Lower lobe of right lung (tissue), 2 donors: ENCODE results near the gene TMEM54. TPM values are rescaled to one million over a fixed set of nuclear protein-coding genes. Genes with fewer than 3 reads are reported as not detected.

Source experiments
- ATAC-seq, 2 donors: fragments of 200-7000 bp; cut with Tn5 transposase; one replicate each; pipeline ENCODE4 v1.9.1; 2020 to 2022; ENCODE audit warnings: mild to moderate bottlenecking in 2 of 2, moderate library complexity in 2 of 2
- DNase-seq: peaks from one replicate; pipeline ENCODE4 v3.0.0-alpha.2; 2020
- H3K27ac ChIP-seq: fragments of 200-600 bp; one replicate; pipeline ENCODE4 v1.8.0; 2022
- H3K27me3 ChIP-seq: fragments of 200-600 bp; one replicate; pipeline ENCODE4 v1.8.0; 2022; ENCODE audit warnings: low read depth
- H3K36me3 ChIP-seq: fragments of 200-600 bp; one replicate; pipeline ENCODE4 v1.8.0; 2022; ENCODE audit warnings: mild to moderate bottlenecking
- H3K4me1 ChIP-seq: fragments of 200-600 bp; one replicate; pipeline ENCODE4 v1.8.0; 2022
- H3K4me3 ChIP-seq: fragments of 200-600 bp; one replicate; pipeline ENCODE4 v1.8.0; 2022; ENCODE audit warnings: mild to moderate bottlenecking
- H3K9me3 ChIP-seq: fragments of 200-600 bp; one replicate; pipeline ENCODE4 v1.8.0; 2022
- CTCF ChIP-seq: fragments of 200-600 bp; IDR thresholded peaks from one replicate; pipeline ENCODE4 v1.8.0; 2022; ENCODE audit warnings: antibody characterized with exemption, mild to moderate bottlenecking
- intact Hi-C: fragments of 100-400 bp; cut with DNase I; formaldehyde crosslinking; loops from one replicate; pipeline ENCODE4 v1.11.0; 2022
- total RNA-seq: library from RNA; stranded (reverse); fragmentation: NEBNext Ultra II Directional; extraction: Animal tissue kit (Norgen Biotek cat#: 25700); gene quantifications from one replicate; pipeline ENCODE4 v1.2.1, GENCODE V29; 2021
- donor health status: DM: no; HTN: yes; CAD: no; lungs with severe emphysema.

Gene TMEM54
- total RNA-seq, 1 donor from 2014 or later = 44.0 TPM

GRCh38 chr1:32897082-32898049 is 3.8 kb downstream of the TMEM54 start:
- Histone ChIP-seq H3K9me3 (no peaks in the 10 kb centered on the region), H3K36me3 (no peaks in the 10 kb centered on the region), H3K4me1 (peaks cover 17% of the 10 kb centered on the region), H3K27ac (no peak overlapping the region), H3K27me3 (peaks cover 44% of the 10 kb centered on the region), H3K4me3 (no peak overlapping the region)
- DNase-seq (no peak), ATAC-seq (no peak)
- intact Hi-C loops = no loop called here
- no peak for TF ChIP-seq CTCF

- DNase-seq (no peak), ATAC-seq (no peak)
- Histone ChIP-seq H3K27me3 (peaks cover 43% of the 10 kb centered on the region), H3K27ac (no peak overlapping the region), H3K9me3 (no peaks in the 10 kb centered on the region), H3K36me3 (no peaks in the 10 kb centered on the region), H3K4me3 (no peak overlapping the region), H3K4me1 (peaks cover 17% of the 10 kb centered on the region)
- intact Hi-C loops = no loop called here
- no peak for TF ChIP-seq CTCF
These were observed 4.7 kb downstream of the TMEM54 start for GRCh38 chr1:32896451-32896850.

GRCh38 chr1:32895325-32896215 is 5.6 kb downstream of the TMEM54 start:
- H3K36me3 ChIP-seq = no peaks in the 10 kb centered on the region
- ATAC-seq (no peak), DNase-seq (no peak)
- no peaks in the 10 kb centered on the region for H3K9me3 ChIP-seq
- H3K27ac ChIP-seq = no peak overlapping the region
- no peak overlapping the region for H3K4me3 ChIP-seq
- intact Hi-C loops = no loop called here
- peaks cover 12% of the 10 kb centered on the region for H3K4me1 ChIP-seq
- no peak for TF ChIP-seq CTCF
- peaks cover 45% of the 10 kb centered on the region for H3K27me3 ChIP-seq

GRCh38 chr1:32894681-32895080 is 6.5 kb downstream of the TMEM54 start:
- Histone ChIP-seq H3K27me3 (peaks cover 38% of the 10 kb centered on the region), H3K36me3 (no peaks in the 10 kb centered on the region), H3K9me3 (no peaks in the 10 kb centered on the region), H3K4me3 (no peak overlapping the region), H3K4me1 (peaks cover 9% of the 10 kb centered on the region), H3K27ac (no peak overlapping the region)
- ATAC-seq = no peak
- DNase-seq = no peak
- intact Hi-C loops = no loop called here
- TF ChIP-seq CTCF = no peak

- Histone ChIP-seq H3K9me3 (no peaks in the 10 kb centered on the region), H3K36me3 (no peaks in the 10 kb centered on the region), H3K27me3 (peaks cover 38% of the 10 kb centered on the region), H3K27ac (no peak overlapping the region), H3K4me3 (no peak overlapping the region), H3K4me1 (peaks cover 9% of the 10 kb centered on the region)
- no peak for TF ChIP-seq CTCF
- intact Hi-C loops = no loop called here
- ATAC-seq = no peak
- DNase-seq = no peak
These were observed 7.1 kb downstream of the TMEM54 start for GRCh38 chr1:32894019-32894600.
